OCI-LY7 (cell line): Measurements from ENCODE around the gene SLC2A6. TPM values are rescaled to one million over a fixed set of nuclear protein-coding genes. Genes with fewer than 3 reads are reported as not detected.

ENCODE experiments used
- BruUV-seq: library from RNA; stranded (reverse); fragments of 400-500 nt; replicated peaks from 2 replicates; lab custom pipeline; 2021; lab: Mats Ljungman, UMichigan
- CTCF ChIA-PET: fragments of 300-600 bp; sonication (Branson Sonifier 250); formaldehyde crosslinking; loops from one replicate; lab custom pipeline; 2022; ENCODE audit warnings: antibody characterized with exemption; ENCODE audit not compliant: unreplicated experiment; lab: Charles Lee
- POLR2A ChIA-PET: fragments of 300-600 bp; sonication (Branson Sonifier 250); formaldehyde crosslinking; loops from one replicate; lab custom pipeline; 2022; ENCODE audit warnings: antibody characterized with exemption; lab: Charles Lee
- DNase-seq: peaks from one replicate; pipeline ENCODE4 v3.0.0-alpha.2; 2015; ENCODE audit warnings: low spot score
- H2AFZ ChIP-seq: fragments of 200-600 bp; sonication (generic), shearing (Covaris generic); 2 replicates; pipeline ENCODE4 v1.6.1; 2014; ENCODE audit warnings: mild to moderate bottlenecking, antibody characterized with exemption, low read length, moderate library complexity
- H3K27ac ChIP-seq: fragments of 200-600 bp; sonication (generic); 2 replicates; pipeline ENCODE4 v1.5.1; 2014; ENCODE audit warnings: mixed run types, low read depth, mild to moderate bottlenecking, moderate library complexity, low read length, inconsistent platforms; ENCODE audit not compliant: poor library complexity, severe bottlenecking
- H3K36me3 ChIP-seq: fragments of 200-600 bp; sonication (generic); 2 replicates; pipeline ENCODE4 v1.6.1; 2014; ENCODE audit warnings: mild to moderate bottlenecking, antibody characterized with exemption, low read length, moderate library complexity, mixed read lengths; ENCODE audit not compliant: insufficient read depth
- H3K4me1 ChIP-seq: fragments of 200-600 bp; sonication (generic); 2 replicates; pipeline ENCODE4 v1.5.1; 2014; ENCODE audit warnings: mild to moderate bottlenecking, low read length; ENCODE audit not compliant: insufficient read depth, poor library complexity, severe bottlenecking
- H3K4me2 ChIP-seq: fragments of 200-600 bp; sonication (generic); 2 replicates; pipeline ENCODE4 v1.6.1; 2014; ENCODE audit warnings: mild to moderate bottlenecking, low read length
- H3K4me3 ChIP-seq: fragments of 200-600 bp; sonication (generic); 2 replicates; pipeline ENCODE4 v1.5.1; 2014; ENCODE audit warnings: mild to moderate bottlenecking, low read depth, low read length; ENCODE audit not compliant: poor library complexity, severe bottlenecking
- H3K79me2 ChIP-seq: fragments of 200-600 bp; sonication (generic); 2 replicates; pipeline ENCODE4 v1.6.1; 2016; ENCODE audit warnings: low read depth, mild to moderate bottlenecking, low read length, moderate library complexity, mixed read lengths; ENCODE audit not compliant: insufficient read depth
- H3K9me2 ChIP-seq: fragments of 200-600 bp; sonication (generic); 2 replicates; pipeline ENCODE4 v1.6.1; 2016; ENCODE audit warnings: mild to moderate bottlenecking, low read length, mixed read lengths; ENCODE audit not compliant: insufficient read depth
- H3K9me3 ChIP-seq: fragments of 200-600 bp; sonication (generic); 2 replicates; pipeline ENCODE4 v1.6.1; 2014; ENCODE audit warnings: mild to moderate bottlenecking, mixed run types, low read length, mixed read lengths
- H4K20me1 ChIP-seq: fragments of 200-600 bp; sonication (generic); 2 replicates; pipeline ENCODE4 v1.6.1; 2014; ENCODE audit warnings: mild to moderate bottlenecking, antibody characterized with exemption, low read length, moderate library complexity, mixed read lengths; ENCODE audit not compliant: insufficient read depth
- EZH2phosphoT487 ChIP-seq: fragments of 200-600 bp; sonication (generic); IDR thresholded peaks from 2 replicates; pipeline ENCODE4 v1.6.1; 2018; ENCODE audit warnings: low read depth, borderline replicate concordance, mild to moderate bottlenecking, mixed run types, antibody characterized with exemption, low read length, moderate library complexity, mixed read lengths
- intact Hi-C: fragments of 100-400 bp; cut with micrococcal nuclease; formaldehyde crosslinking; loops from one replicate; pipeline ENCODE4 v1.10.0; 2022; ENCODE audit not compliant: unreplicated experiment
- total RNA-seq, 2 experiments: library from RNA; depleted of rRNA in 1 of 2; stranded (reverse); fragments of >200 nt in 1 of 2; shearing (Covaris generic) in 1 of 2; gene quantifications; 2 replicates each; pipeline ENCODE4 v1.2.3, GENCODE V29; 2014 to 2022
- TF ChIP-seq, protein P1 (sequence below): fragments of 200-600 bp; sonication (generic); conservative IDR thresholded peaks from 2 replicates; pipeline ENCODE4 v1.5.1; 2014; ENCODE audit warnings: mild to moderate bottlenecking, antibody characterized with exemption, low read length, moderate library complexity, mixed read lengths

SLC2A6 gene
- total RNA-seq, 2 experiments from 2014 or later: 51.0 to 52.9 TPM

DNA sequence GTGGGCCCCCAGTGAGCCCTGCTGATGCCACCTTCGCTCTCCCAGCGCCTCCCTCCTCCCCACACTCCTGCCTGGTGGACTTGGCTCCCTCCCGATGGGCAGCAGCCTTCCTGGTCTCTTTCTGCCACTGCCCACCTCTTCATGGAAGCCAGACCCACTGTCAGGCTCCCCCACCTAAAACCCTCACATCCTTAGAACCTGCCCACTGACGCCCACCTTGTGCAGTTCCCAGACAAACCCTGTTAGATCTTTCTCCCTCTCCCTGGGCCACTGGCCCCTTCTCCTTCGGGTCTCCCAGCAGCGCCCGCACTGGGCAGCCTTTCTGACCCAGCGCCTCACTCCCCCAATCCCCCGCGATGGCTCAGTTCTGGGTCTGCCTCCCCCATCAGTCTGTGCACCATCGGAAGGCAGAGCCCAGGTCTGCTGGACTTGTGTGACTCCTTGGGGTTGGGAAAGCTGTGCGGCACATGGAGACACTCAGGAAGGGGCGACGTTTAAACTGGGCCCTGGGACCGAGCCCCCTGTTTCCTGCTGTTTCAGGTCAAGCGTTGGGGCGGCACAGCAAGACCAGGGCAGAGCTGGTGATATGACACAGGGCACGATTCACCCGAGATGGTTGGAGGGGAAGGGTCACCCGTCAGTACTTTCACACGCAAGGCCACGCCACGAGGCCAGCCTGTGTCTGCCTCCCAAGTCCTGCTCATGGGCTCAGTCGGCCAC lies 28.5 kb upstream of the SLC2A6 start:
- Histone ChIP-seq H3K27ac (no peak overlapping the region), H3K4me2 (no peak overlapping the region), H3K9me3 (0 out of 2 replicates have a peak, but pooled peaks cover 4% of the 10 kb centered on the region), H3K4me1 (no peaks in the 10 kb centered on the region), H3K4me3 (no peak overlapping the region), H2AFZ (no peak overlapping the region), H4K20me1 (no peaks in the 10 kb centered on the region), H3K9me2 (no peaks in the 10 kb centered on the region), H3K36me3 (no peaks in the 10 kb centered on the region), H3K79me2 (no peaks in the 10 kb centered on the region)
- intact Hi-C loops: no loop called here
- ChIA-PET POLR2A (no interaction called here), CTCF (no interaction called here)
- TF ChIP-seq, protein P1, sequence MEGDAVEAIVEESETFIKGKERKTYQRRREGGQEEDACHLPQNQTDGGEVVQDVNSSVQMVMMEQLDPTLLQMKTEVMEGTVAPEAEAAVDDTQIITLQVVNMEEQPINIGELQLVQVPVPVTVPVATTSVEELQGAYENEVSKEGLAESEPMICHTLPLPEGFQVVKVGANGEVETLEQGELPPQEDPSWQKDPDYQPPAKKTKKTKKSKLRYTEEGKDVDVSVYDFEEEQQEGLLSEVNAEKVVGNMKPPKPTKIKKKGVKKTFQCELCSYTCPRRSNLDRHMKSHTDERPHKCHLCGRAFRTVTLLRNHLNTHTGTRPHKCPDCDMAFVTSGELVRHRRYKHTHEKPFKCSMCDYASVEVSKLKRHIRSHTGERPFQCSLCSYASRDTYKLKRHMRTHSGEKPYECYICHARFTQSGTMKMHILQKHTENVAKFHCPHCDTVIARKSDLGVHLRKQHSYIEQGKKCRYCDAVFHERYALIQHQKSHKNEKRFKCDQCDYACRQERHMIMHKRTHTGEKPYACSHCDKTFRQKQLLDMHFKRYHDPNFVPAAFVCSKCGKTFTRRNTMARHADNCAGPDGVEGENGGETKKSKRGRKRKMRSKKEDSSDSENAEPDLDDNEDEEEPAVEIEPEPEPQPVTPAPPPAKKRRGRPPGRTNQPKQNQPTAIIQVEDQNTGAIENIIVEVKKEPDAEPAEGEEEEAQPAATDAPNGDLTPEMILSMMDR: no peak
- no peak for TF ChIP-seq EZH2phosphoT487
- DNase-seq: no peak
- BruUV-seq: no TSS peak

DNA sequence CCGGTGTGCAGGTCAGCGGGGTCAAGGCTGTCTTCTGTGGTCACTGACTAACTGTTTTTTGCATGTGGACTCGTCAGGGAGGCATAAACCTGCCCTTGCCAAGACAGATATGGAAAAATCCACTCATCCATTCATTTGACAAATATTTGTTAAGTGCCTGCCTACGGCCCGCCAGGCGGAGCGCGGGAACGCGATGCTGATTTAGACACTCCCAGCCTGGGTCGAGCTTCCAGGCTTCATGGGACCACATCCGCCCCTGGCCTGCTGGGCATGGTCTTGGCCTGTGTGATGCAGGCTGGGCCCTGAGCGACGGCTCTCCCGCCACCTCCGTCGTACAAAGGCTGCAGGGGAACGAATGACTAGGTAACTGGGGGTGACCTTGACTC lies 27.7 kb upstream of the SLC2A6 start:
- H3K27ac ChIP-seq: no peak overlapping the region
- TF ChIP-seq, protein P1: no peak
- no peak for TF ChIP-seq EZH2phosphoT487
- intact Hi-C loops: no loop called here
- no peaks in the 10 kb centered on the region for H3K9me2 ChIP-seq
- H3K4me2 ChIP-seq: no peak overlapping the region
- no peak overlapping the region for H2AFZ ChIP-seq
- 0 out of 2 replicates have a peak, but pooled peaks cover 12% of the 10 kb centered on the region for H3K9me3 ChIP-seq
- DNase-seq: no peak
- POLR2A ChIA-PET: no interaction called here
- no peaks in the 10 kb centered on the region for H3K4me1 ChIP-seq
- H4K20me1 ChIP-seq: no peaks in the 10 kb centered on the region
- CTCF ChIA-PET: no interaction called here
- H3K4me3 ChIP-seq: no peak overlapping the region
- H3K36me3 ChIP-seq: no peaks in the 10 kb centered on the region
- no TSS peak for BruUV-seq
- no peaks in the 10 kb centered on the region for H3K79me2 ChIP-seq
